NCI-H82 treated with DMSO at 0.1 percent for 48 hours (cell line): ENCODE measurements around the gene PSMB2.
"Not testable (repeated sequence)": the region's sequence is repeated elsewhere in the genome, so short reads cannot be mapped to it uniquely, and the experiment has no call there.

ENCODE experiments used
- DNase-seq: peaks from one replicate; lab custom pipeline; 2025; ENCODE audit not compliant: unreplicated experiment; lab: John Stamatoyannopoulos, UW

PSMB2 gene

DNA sequence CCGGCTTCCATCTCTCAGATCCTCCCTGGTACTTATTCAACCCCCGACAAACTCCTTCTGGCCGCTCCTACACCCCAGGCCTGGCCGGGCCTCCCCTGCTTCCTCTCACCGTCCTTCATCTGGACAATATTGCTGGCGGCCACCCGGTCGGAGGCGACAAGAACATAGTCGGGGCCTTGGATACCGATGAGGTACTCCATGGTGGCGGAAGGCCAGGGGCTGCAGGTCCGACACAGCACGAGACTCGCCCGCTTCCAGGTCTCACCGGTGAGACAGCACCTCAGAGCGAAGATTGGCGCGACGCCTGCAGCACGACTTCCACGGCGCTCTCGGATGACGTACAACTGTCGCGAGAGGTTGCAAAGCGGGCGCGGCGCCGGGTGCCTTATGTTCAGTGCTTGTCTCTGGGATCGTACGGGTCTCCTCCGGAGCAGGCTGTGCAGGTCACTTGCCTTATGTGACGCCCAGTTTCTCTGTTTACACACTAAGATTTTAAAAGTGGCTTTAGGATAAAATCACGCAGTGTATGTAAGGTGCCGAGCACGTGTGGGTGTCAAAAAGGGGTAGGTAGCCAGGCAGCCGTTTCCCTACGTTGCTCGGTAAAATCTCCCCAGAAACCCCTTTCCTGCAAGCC is at the start of gene PSMB2:
TSS of gene PSMB2 (minus strand) at position 294 of the 634 bp plus-strand sequence. CDS start at position 200, 94 bp downstream.
- DNase-seq, result peak; percentile 90

DNA sequence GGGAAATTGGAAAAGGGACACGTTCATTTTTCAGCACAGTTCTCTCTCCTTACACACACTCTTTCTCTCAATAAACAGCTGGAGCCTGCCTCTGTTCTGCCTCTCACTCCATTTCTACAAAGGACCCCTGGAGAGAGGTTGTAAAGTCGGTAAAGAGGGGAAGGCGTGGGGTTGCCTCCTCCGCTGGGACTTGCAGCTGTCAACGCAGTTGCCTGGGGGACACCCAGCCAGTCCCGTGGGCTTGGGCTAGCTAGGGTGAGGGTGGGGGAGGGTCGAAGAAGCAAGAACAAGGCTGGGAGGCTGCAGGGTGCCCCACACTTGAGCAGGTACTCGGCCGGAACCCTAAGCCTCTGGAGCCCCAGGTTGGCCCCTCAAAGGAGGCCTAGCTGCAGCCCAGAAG is 49.8 kb upstream of the PSMB2 start:
- DNase-seq, result no peak

DNA sequence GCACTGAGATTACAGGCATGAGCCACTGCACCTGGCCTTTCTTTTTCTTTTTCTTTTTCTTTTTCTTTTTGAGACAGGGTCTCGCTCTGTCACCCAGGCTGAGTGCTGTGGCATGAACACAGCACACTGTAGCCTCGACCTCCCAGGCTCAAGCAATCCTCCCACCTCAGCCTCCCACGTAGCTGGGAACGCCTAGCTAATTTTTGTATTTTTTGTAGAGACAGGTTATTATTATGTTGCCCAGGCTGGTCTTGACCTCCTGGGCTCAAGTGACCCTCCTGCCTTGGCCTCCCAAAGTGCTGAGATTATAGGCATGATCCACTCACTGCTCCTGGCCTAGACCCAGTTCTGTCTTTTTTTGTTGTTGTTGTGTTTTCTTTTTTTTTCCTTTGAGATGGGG is 48.8 kb upstream of the PSMB2 start:
- DNase-seq, result not testable (repeated sequence)

DNA sequence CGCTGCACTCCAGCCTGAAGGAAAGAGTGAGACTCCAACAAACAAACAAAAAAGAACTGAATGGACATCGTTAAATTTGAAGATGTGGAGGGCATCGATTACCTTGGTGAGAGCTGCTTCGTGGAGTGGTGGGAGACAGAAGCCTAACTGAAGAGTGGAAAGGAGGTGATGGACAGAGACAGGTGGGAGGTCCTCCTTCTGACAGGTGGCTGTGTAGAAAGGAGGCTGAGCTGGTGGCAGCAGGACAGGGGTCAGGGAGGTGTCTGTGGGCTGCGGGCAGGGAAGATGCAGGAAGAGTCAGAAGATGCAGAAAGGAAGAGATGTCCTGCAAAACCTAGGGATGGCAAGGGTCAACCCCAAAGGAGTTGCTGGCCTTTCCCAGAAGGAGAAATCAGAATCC is 46.8 kb upstream of the PSMB2 start:
- no peak for DNase-seq

DNA sequence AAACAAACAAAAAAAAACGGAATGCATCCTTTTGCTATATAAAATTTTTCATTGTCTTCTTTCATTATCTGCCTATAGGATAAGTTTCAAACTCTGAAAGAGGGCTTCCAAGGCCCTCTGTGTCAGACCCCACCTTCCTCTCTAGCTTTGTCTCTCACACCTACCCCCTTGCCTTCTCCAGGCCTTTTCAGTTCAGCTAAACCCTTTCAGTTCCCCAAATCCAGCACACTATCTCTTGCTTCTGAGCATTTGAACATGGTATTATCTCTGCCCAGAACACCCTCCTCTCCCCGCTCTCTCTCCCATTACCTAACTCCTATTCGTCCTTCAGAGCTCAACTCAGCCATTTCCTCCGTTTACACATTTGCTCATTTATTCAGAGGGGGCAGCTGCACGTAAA is 41.7 kb upstream of the PSMB2 start:
- DNase-seq, result no peak

DNA sequence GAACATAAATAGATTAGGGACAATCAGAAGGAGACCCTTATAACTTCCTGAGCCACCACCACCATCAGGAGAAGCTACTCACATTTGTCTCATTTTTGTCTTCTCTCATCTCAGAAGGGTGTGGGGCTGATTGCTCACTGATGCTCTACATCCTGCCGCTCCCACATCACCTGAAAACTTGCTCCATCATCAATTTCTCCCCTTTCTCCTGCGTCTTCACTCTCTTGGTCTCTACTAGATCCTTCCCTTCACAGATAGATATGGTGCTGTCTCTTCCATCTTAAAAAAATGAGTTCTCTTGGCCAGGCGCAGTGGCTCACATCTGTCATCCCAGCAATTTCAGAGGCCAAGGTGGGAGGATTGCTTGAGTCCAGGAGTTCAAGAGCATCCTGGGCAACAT is 38.9 kb upstream of the PSMB2 start:
- DNase-seq, result no peak

DNA sequence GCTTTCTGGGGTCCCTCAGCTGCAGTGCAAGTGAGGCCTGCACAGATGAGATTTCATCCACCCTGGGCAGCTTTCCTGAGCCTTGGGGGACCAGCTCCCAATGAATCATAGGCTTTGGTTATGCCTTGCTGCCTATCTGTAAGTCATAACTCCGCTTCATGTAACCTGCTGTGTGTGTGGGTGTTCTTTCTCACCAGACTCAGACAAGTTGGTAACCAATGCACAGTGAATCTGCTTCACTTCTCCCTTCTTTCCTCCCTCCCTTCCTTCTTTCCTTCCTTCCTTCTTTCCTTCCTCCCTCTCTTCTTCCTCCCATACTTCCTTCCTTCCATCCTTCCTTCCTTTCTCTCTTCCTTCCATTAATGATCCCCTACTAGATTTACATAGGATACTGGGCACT is 34.4 kb upstream of the PSMB2 start:
- DNase-seq, result no peak

DNA sequence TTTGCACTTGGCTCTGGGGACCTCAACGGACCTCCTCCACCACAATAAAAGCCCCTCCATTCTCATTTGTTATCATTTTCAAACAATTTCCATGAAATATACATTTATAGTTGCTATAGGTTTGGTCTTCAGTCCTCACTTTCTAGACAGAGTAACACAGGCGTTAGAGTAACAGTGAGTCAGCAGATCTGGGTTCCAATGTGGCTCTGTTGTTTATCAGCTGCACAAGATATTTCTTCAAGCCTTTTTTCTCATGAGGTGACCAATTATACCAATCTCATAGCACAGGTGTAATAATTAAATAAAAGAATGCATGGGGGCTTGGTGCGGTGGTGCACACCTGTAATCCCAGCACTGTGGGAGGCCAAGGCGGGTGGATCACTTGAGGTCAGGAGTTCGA is 32.8 kb upstream of the PSMB2 start:
- no peak for DNase-seq

DNA sequence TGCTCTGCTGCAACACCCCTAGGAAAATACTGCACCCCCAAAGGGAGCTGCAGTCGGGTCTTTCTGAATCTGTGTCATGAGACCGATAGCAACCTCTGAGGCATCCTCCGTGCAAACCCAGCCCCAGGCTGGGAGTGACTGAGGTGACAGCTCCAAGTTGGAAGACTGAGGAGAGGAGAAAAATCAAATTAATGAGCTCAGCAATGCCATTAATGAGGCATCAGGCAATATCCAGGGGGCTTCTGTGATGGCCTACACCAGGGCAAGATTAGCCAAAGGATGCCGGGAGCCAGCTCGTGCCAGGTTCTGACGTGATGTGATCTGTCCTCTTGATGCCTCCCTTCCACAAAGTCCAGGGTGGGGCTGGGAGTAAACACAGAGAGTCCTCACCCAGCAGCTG is 30.8 kb upstream of the PSMB2 start:
- no peak for DNase-seq

DNA sequence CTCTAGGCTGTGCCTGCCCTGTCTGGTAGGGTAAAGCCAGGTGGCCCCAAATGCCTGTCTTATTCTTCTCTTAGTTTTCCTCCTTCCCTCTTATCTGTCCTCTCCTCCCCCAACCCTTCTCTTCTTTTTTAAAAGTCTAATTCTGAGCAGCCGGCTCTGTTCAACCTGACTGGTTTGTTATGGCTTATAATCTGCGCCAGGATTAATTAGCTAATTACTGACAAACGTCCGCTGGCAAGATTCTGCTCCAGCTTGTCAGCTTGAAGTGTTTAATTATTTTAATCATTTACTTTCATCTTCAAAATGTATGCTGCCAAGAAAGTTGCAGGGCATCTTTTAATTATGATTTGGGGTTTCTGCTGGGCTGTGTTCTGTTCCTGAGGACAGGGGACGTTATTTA is 27.2 kb upstream of the PSMB2 start:
- peak; percentile 50 for DNase-seq

DNA sequence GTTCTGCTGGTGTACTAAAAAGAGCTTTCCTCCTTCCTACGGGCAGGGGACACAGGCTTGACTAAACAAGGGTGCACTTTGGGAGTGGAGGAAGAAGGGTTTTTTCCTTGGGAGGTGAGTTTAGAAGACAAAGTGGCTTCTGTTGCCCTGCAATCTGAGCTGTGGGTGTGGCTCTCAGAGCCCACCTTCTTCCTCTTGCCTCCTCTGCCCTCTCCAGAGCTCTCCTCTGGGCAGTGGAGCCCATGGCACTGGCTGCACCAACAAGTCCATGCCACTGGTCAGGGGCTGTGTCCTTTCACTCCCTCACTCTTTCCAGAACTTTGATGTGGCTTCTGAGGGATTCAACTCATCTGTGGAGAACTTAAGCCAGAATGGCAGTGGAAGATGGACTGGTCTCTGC is 25.6 kb upstream of the PSMB2 start:
- no peak for DNase-seq

DNA sequence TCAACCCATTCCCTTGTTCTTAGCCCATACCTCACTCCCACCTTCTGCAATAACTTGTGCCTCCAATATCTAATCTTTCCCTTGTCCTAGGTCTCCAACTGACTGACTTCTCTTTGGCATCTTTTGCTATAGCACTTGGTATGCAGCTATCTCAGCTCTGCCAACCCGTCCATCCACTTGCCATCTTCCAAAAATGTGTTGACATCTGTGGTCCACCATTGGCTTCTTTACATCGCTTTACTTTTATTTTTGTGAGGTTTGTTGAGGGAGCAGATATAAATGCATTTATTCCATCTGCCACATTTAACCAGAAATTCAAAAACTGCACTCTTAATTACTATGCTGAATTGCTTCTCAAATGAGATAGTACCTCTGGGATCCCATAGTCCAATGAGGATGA is 24.9 kb upstream of the PSMB2 start:
- DNase-seq, result no peak

DNA sequence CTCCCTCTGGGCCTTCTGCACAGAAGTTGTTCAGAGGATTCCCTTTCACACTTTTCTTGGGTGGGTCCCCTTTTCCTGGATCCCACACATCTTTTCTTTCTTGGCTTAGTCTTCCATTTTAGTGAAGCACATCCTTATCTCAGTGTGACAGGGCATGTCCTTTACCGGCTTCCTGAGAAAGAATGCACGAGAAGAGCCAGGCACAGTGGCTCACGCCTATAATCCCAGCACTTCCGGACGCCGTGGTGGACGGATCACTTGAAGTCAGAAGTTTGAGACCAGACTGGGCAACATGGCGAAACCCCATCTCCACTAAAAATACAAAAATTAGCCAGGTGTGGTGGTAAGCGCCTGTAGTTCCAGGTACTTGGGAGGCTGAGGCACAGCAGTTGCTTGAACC is 22.1 kb upstream of the PSMB2 start:
- no peak for DNase-seq

DNA sequence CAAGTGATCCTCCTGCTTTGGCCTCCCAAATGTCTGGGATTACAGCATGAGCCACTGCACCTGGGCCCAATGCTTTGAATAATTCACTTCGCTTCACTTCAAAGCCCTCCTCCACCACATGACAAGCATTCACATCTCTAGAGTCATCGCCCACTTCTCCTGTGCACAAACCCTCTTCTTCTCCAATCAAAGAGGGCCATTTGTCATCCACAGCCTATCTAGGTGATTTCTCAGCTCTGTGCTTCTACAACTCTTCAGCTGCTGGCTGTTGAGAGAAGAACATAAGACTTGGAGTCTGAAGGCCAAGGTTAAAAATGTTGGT is 20.1 kb upstream of the PSMB2 start:
- no peak for DNase-seq

DNA sequence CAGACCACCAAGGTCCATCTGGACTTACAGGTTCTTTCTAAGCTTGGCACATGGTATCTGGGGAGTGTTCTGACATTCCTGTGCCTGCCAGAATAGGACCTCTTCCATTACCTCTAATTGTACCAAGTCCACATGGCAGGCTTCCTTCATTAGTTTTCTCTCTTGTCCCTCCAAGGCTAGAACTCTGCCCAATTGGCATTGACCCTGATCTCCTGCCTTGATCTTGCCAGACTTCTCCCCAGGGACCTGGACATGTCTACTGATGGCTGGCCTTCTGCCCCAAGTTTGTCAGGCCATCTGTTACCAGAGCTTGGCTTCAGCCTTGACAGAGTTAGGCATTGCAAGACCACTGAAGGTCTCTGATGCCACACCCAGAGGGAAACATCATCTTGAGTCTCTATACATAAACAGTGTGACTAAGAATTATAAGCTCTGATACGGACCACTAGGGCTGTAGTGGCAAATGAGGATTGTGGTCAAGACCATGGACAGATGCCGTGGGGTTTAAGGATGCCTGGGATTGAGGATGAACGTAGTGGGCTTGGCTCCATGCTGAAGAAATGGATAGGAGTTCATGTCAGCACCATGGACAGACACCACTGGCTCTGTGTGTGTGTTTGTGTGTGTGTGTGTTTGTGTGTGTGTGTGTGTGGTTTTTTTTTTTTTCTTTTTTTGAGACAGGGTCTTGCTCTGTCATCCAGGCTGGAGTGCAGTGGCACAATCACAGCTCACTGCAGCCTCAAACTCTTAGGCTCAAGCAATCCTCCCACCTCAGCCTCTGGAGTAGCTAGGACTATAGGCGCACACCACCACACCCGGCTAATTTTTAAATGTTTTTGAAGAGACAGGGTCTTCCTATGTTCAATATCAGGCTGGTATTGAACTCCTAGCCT is 19.5 kb upstream of the PSMB2 start:
- DNase-seq, result no peak

DNA sequence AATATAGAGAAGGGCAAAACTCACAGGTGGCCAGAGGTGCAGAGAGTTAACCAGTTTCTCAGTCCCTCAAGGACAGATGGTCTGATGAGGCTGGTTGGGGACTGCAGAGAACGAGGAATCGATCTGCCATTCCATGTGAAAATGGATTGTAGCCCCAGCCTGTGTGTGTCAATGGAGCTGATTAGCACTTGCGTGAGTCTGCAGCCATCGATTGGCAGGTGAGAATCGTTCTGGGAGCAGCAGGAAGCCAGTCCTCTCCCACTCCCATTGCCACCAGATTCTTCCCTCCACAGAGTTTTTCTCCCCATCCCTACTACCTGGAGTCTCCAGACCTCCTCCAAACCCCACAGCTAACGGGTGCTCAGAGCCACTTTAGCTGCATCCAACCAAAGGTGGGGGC is 18.3 kb upstream of the PSMB2 start:
- no peak for DNase-seq

DNA sequence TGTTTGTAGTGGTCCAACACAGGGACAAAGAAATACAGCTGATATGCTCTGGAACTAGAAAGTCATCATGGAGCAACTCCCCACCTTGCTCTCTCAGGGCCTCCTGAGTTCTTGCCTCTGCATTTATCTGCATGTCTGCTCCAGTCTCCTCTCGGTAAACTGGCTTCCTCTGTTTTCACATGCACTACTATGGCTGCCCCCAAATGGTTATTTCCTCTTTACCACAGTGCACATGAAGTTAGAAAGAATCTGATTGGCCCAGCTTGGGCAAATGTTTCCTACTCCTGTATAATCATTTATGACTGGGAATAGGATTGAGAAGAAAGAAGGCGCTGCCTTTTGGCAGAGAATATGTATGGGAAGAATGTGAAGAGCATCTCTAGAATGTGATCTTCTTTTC is 16.5 kb upstream of the PSMB2 start:
- no peak for DNase-seq

DNA sequence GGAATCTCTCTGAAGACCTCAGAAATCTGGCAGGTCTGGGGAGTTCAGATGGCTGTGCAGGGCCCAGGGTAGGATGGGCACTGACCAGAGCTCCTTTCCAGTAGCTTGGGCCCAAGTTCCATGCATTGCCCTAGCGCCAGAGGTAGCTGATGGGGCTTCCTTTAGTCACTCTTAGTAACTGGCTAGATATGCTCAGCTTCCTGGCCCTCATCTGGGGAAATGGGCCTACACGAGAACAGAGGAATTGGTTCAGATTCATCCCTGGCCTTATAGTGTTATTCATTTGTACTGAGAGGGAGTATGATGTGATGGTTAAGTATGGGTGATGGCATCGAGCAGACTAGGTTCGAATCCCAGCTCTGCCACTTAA is 15.5 kb upstream of the PSMB2 start:
- no peak for DNase-seq

DNA sequence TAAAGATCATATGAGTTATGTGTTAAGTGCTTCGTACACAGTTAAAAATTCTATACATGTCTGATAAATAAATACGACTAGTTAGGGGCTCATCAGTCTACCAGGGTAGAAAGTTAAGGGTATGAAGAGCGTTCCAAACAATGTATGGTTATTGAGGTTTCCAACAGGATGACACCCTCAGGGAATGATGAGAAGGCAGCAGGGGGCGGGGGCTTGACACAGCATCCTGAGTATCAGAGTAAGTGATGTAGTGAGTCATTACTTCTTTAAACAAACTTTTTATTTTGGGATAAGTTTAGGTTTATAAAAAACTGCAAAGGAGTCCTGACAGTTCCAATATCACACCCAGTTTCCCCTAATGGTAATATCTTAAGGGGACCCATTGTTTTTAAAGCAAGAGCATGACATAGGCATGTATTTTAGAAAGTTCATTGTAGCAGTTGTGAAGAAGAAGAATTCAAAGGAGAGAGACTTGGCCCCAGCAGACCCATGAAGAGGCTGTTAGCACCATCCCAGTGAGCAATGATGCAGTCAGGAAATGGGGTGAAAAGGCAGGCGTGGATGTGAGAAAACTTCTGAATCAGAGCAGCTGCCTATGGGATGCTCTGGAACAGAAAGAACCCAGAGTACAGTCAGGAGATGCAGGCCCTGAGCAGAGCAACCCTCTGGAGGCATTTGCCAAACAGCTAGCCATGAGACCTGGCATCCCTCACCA is 15.0 kb upstream of the PSMB2 start:
- DNase-seq, result no peak

DNA sequence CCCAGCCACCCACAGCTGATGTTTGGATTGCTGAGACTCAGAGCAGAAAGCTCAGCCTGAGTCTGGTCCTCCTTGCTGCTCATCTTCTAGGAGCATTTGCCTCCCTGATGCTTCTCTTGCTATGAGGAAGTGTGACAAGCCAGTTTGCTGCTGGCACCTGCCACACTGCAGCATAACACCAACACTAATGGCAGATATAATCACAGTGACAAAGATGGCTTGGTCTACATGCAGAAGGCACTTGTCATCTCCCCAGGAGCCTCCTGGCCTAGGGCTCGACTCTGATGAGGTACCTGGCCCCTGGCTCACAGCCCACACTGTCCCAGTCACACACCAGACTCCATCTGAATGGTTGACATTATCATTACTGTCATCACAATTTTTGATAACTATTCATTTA is 13.9 kb upstream of the PSMB2 start:
- DNase-seq, result no peak

DNA sequence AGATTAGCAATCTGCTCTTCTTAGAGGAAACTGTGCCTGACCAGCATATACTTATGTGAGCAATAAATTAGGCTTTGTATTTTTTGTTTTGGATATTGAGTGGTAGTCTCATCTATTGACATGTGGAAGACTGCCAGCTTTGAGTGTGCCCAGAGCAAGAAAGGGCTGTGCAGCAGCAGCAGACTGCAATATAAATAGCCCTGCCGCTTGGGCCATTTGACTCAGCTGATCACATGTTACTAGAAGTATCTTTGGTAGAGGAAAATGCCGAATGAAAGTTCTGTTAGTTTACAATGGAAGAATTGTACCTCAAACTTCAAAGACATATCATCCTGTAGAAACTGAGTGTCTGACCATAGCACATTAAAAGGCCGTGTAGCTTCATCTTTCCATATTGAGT is 9.1 kb upstream of the PSMB2 start:
- no peak for DNase-seq

DNA sequence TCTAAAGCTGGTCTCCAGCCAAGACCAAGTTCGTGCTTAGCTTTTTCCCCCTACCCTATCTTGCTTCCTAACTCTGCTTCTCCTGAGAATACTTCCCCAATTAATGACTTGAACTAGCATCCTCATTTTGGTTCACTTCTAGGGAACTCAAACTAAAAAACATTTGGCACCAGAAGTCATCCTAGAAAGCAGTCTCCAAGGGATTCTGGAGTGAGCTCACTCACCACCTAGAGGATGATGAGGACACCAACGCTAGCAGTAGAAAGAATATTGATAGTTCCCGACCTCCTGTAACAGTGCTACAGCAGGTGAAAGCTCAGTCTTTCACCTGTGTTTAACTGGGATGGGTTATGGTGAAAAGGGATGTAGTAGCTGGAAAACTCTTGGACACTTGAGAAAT is 4.7 kb upstream of the PSMB2 start:
- DNase-seq, result no peak
